IMR-90 (cell line): Measurements from ENCODE around the gene UTP14A.

Source experiments
- BHLHE40 ChIP-seq: fragments of 150-350 bp; IDR thresholded peaks from 2 replicates; pipeline ENCODE4 v1.6.1; 2016; ENCODE audit warnings: mild to moderate bottlenecking, low read depth, low read length
- CEBPB ChIP-seq: IDR thresholded peaks from 2 replicates; pipeline ENCODE4 v1.6.1; 2012; ENCODE audit warnings: low read depth, low read length, improper control_type of control experiment
- CHD1 ChIP-seq: IDR thresholded peaks from 2 replicates; pipeline ENCODE4 v1.6.1; 2012; ENCODE audit warnings: low read depth, low read length, improper control_type of control experiment
- CTCF ChIP-seq: conservative IDR thresholded peaks from 2 replicates; pipeline ENCODE4 v1.5.1; 2012; ENCODE audit warnings: mild to moderate bottlenecking, low read depth, low read length, improper control_type of control experiment
- ELK1 ChIP-seq: fragments of 150-350 bp; IDR thresholded peaks from 2 replicates; pipeline ENCODE4 v1.6.1; 2016; ENCODE audit warnings: low read depth, mild to moderate bottlenecking, low read length, moderate library complexity, borderline replicate concordance
- MAFK ChIP-seq: IDR thresholded peaks from 2 replicates; pipeline ENCODE4 v1.6.1; 2012; ENCODE audit warnings: low read depth, low read length, improper control_type of control experiment
- MAZ ChIP-seq: IDR thresholded peaks from 2 replicates; pipeline ENCODE4 v1.6.1; 2012; ENCODE audit warnings: low read depth, mild to moderate bottlenecking, low read length, improper control_type of control experiment, moderate library complexity, borderline replicate concordance
- MXI1 ChIP-seq: IDR thresholded peaks from 2 replicates; pipeline ENCODE4 v1.6.1; 2012; ENCODE audit warnings: low read depth, mild to moderate bottlenecking, low read length, moderate library complexity, borderline replicate concordance
- NFE2L2 ChIP-seq: fragments of 150-350 bp; IDR thresholded peaks from 2 replicates; pipeline ENCODE4 v1.6.1; 2016; ENCODE audit warnings: low read depth, mild to moderate bottlenecking, low read length
- POLR2A ChIP-seq: IDR thresholded peaks from 2 replicates; pipeline ENCODE4 v1.6.1; 2012; ENCODE audit warnings: mild to moderate bottlenecking, low read depth, low read length
- RCOR1 ChIP-seq: IDR thresholded peaks from 2 replicates; pipeline ENCODE4 v1.6.1; 2012; ENCODE audit warnings: mild to moderate bottlenecking, low read length, improper control_type of control experiment; ENCODE audit not compliant: insufficient replicate concordance
- RFX5 ChIP-seq: IDR thresholded peaks from 2 replicates; pipeline ENCODE4 v1.8.0; 2012; ENCODE audit warnings: low read depth, mild to moderate bottlenecking, low read length, moderate library complexity
- SMC3 ChIP-seq: fragments of 150-350 bp; IDR thresholded peaks from 2 replicates; pipeline ENCODE4 v1.6.1; 2016; ENCODE audit warnings: low read depth, mild to moderate bottlenecking, antibody characterized with exemption, low read length, moderate library complexity

GRCh38 chrX:129931411-129932015 lies 25.5 kb downstream of the UTP14A start:
- TF ChIP-seq ELK1 (no peak), CEBPB (no peak), CTCF (no peak), POLR2A (peak; percentile 47), BHLHE40 (peak; percentile 60; the same call in 1 of the 2 replicates), SMC3 (no peak), MXI1 (no peak), RFX5 (peak; percentile 54; the same call in 1 of the 2 replicates), MAZ (peak; percentile 74; the same call in 1 of the 2 replicates), MAFK (no peak), NFE2L2 (no peak), RCOR1 (no peak), CHD1 (no peak)
